Left renal cortex interstitium (tissue), 4 donors: ENCODE data around the gene ZMIZ1. TPM values are rescaled to one million over a fixed set of nuclear protein-coding genes. Genes with fewer than 3 reads are reported as not detected.

ENCODE experiments used
- DNase-seq, 4 donors: peaks; one replicate each; pipeline ENCODE4 v3.0.0-alpha.2; 2013; ENCODE audit warnings: low read depth in 4 of 4, low spot score in 2 of 4, missing footprints in 1 of 4
- polyA plus RNA-seq, 4 donors: library from polyadenylated mRNA; unstranded; fragments of 120-200 nt; gene quantifications; one replicate each; pipeline ENCODE4 v1.2.1, GENCODE V29; 2013; ENCODE audit not compliant: insufficient read length in 4 of 4

The ZMIZ1 gene
- polyA plus RNA-seq, 4 donors, result 60.8 to 84.7 (median 74.1) TPM

GRCh38 chr10:79077488-79078173 lies 8.9 kb downstream of the ZMIZ1 start:
- DNase-seq, result no peak

GRCh38 chr10:79078367-79079053 lies 9.7 kb downstream of the ZMIZ1 start:
- no peak for DNase-seq

- DNase-seq, result no peak
Measured at GRCh38 chr10:79079054-79079397, 10.3 kb downstream of the ZMIZ1 start.

GRCh38 chr10:79079490-79080355 lies 11.0 kb downstream of the ZMIZ1 start:
- no peak for DNase-seq

- no peak for DNase-seq
Measured at GRCh38 chr10:79081353-79082034, 12.7 kb downstream of the ZMIZ1 start.

GRCh38 chr10:79082035-79082373 lies 13.2 kb downstream of the ZMIZ1 start:
- no peak for DNase-seq

- DNase-seq, result no peak
Measured at GRCh38 chr10:79082631-79083596, 14.1 kb downstream of the ZMIZ1 start.

GRCh38 chr10:79084012-79084971 lies 15.5 kb downstream of the ZMIZ1 start:
- DNase-seq, result no peak

- DNase-seq, result no peak
Measured at GRCh38 chr10:79084972-79085597, 16.3 kb downstream of the ZMIZ1 start.

- no peak for DNase-seq
Measured at GRCh38 chr10:79086822-79087221, 18.1 kb downstream of the ZMIZ1 start.

GRCh38 chr10:79087721-79088120 lies 19.0 kb downstream of the ZMIZ1 start:
- DNase-seq, result no peak

- no peak for DNase-seq
Measured at GRCh38 chr10:79088176-79088575, 19.4 kb downstream of the ZMIZ1 start.

GRCh38 chr10:79088613-79089355 lies 20.0 kb downstream of the ZMIZ1 start:
- DNase-seq, result no peak

GRCh38 chr10:79089632-79090031 lies 20.9 kb downstream of the ZMIZ1 start:
- no peak for DNase-seq

GRCh38 chr10:79090134-79090803 lies 21.5 kb downstream of the ZMIZ1 start:
- DNase-seq, result no peak

- no peak for DNase-seq
Measured at GRCh38 chr10:79092292-79092896, 23.6 kb downstream of the ZMIZ1 start.
